Measurements from ENCODE around the gene TCF4.

DNA sequence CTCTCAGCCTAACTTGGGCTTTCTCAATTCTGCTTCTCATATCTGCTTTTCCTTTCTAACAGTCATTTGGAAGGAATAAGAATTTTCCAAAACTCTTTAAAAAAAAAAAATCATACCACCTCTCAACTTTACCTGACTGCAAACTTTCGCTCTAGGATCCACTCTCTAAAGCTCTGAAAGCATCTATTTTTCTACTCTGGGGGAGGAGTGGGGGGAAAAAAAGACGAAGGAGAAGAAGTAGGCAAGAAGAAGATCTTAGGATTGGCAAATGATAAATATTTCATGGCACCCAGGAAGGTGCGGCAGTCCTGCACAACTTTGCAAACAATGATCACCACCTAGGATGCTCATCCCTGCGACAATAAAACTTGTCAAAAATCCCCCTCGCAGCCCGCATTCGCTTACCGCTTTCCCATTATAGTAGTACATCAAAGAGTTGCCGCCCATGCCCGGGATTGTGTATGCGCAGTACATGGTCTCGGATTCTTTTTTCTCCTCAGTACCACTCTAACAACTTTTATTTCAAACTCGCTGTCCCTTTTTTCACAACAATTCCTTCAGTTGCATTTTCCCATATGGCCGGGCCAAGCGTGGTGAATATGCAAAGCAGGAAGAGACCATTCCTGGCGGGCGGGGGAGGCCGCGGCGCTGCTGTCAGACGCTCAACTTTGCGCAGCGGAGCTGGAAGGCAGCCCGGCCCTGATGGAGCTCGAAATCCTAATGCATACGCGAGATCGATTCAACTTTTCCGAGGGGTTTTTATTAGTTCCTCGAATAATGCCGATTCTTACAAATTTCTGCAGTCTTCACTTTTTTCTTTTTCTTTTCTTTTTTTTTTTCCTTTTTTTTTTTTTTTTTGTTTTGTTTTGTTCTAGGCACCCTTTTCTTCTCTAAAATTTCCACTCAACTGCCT is 266.5 kb downstream of the TCF4 start:
- TF ChIP-seq POLR2AphosphoS5 (IDR thresholded peaks at IDR 0.05; ENCODE audit: low read depth): no peak
- TF ChIP-seq, protein P1, sequence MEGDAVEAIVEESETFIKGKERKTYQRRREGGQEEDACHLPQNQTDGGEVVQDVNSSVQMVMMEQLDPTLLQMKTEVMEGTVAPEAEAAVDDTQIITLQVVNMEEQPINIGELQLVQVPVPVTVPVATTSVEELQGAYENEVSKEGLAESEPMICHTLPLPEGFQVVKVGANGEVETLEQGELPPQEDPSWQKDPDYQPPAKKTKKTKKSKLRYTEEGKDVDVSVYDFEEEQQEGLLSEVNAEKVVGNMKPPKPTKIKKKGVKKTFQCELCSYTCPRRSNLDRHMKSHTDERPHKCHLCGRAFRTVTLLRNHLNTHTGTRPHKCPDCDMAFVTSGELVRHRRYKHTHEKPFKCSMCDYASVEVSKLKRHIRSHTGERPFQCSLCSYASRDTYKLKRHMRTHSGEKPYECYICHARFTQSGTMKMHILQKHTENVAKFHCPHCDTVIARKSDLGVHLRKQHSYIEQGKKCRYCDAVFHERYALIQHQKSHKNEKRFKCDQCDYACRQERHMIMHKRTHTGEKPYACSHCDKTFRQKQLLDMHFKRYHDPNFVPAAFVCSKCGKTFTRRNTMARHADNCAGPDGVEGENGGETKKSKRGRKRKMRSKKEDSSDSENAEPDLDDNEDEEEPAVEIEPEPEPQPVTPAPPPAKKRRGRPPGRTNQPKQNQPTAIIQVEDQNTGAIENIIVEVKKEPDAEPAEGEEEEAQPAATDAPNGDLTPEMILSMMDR (conservative IDR thresholded peaks at IDR 0.05; ENCODE audit: low read depth in 2 of 2): no peak
- TF ChIP-seq CREB1 (CRISPR knock-in tag; IDR thresholded peaks at IDR 0.05; ENCODE audit: low read depth): no peak
- no peak for TF ChIP-seq NANOG (IDR thresholded peaks at IDR 0.05; ENCODE audit: borderline replicate concordance)
- TF ChIP-seq ETS1 (IDR thresholded peaks at IDR 0.05): no peak
- TF ChIP-seq EZH2phosphoT487 (IDR thresholded peaks at IDR 0.05; ENCODE audit: unreplicated experiment): no peak
- TF ChIP-seq REST (IDR thresholded peaks at IDR 0.05; ENCODE audit: unreplicated experiment): no peak
- no peak for TF ChIP-seq EZH2 (IDR thresholded peaks at IDR 0.05; ENCODE audit: low read depth, unreplicated experiment)
- no peak for TF ChIP-seq STAT1 (IDR thresholded peaks at IDR 0.05; ENCODE audit: unreplicated experiment)
- TF ChIP-seq ZNF331 (CRISPR knock-in tag; IDR thresholded peaks at IDR 0.05; ENCODE audit: low read depth): no peak
- no peak for TF ChIP-seq JUNB (IDR thresholded peaks at IDR 0.05; ENCODE audit: unreplicated experiment)
- TF ChIP-seq, protein P2, sequence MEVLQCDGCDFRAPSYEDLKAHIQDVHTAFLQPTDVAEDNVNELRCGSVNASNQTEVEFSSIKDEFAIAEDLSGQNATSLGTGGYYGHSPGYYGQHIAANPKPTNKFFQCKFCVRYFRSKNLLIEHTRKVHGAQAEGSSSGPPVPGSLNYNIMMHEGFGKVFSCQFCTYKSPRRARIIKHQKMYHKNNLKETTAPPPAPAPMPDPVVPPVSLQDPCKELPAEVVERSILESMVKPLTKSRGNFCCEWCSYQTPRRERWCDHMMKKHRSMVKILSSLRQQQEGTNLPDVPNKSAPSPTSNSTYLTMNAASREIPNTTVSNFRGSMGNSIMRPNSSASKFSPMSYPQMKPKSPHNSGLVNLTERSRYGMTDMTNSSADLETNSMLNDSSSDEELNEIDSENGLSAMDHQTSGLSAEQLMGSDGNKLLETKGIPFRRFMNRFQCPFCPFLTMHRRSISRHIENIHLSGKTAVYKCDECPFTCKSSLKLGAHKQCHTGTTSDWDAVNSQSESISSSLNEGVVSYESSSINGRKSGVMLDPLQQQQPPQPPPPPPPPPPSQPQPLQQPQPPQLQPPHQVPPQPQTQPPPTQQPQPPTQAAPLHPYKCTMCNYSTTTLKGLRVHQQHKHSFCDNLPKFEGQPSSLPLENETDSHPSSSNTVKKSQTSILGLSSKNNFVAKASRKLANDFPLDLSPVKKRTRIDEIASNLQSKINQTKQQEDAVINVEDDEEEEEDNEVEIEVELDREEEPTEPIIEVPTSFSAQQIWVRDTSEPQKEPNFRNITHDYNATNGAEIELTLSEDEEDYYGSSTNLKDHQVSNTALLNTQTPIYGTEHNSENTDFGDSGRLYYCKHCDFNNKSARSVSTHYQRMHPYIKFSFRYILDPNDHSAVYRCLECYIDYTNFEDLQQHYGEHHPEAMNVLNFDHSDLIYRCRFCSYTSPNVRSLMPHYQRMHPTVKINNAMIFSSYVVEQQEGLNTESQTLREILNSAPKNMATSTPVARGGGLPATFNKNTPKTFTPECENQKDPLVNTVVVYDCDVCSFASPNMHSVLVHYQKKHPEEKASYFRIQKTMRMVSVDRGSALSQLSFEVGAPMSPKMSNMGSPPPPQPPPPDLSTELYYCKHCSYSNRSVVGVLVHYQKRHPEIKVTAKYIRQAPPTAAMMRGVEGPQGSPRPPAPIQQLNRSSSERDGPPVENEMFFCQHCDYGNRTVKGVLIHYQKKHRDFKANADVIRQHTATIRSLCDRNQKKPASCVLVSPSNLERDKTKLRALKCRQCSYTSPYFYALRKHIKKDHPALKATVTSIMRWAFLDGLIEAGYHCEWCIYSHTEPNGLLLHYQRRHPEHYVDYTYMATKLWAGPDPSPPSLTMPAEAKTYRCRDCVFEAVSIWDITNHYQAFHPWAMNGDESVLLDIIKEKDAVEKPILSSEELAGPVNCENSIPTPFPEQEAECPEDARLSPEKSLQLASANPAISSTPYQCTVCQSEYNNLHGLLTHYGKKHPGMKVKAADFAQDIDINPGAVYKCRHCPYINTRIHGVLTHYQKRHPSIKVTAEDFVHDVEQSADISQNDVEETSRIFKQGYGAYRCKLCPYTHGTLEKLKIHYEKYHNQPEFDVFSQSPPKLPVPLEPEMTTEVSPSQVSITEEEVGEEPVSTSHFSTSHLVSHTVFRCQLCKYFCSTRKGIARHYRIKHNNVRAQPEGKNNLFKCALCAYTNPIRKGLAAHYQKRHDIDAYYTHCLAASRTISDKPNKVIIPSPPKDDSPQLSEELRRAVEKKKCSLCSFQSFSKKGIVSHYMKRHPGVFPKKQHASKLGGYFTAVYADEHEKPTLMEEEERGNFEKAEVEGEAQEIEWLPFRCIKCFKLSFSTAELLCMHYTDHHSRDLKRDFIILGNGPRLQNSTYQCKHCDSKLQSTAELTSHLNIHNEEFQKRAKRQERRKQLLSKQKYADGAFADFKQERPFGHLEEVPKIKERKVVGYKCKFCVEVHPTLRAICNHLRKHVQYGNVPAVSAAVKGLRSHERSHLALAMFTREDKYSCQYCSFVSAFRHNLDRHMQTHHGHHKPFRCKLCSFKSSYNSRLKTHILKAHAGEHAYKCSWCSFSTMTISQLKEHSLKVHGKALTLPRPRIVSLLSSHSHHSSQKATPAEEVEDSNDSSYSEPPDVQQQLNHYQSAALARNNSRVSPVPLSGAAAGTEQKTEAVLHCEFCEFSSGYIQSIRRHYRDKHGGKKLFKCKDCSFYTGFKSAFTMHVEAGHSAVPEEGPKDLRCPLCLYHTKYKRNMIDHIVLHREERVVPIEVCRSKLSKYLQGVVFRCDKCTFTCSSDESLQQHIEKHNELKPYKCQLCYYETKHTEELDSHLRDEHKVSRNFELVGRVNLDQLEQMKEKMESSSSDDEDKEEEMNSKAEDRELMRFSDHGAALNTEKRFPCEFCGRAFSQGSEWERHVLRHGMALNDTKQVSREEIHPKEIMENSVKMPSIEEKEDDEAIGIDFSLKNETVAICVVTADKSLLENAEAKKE (CRISPR knock-in tag; IDR thresholded peaks at IDR 0.05): no peak

Data from GM23338 (cell line).